Measurements from ENCODE around the gene SUGP1. TPM values are rescaled to one million over a fixed set of nuclear protein-coding genes. Genes with fewer than 3 reads are reported as not detected.

Gene SUGP1
- total RNA-seq, 1 experiment from 2014 or later: 81.3 TPM

DNA sequence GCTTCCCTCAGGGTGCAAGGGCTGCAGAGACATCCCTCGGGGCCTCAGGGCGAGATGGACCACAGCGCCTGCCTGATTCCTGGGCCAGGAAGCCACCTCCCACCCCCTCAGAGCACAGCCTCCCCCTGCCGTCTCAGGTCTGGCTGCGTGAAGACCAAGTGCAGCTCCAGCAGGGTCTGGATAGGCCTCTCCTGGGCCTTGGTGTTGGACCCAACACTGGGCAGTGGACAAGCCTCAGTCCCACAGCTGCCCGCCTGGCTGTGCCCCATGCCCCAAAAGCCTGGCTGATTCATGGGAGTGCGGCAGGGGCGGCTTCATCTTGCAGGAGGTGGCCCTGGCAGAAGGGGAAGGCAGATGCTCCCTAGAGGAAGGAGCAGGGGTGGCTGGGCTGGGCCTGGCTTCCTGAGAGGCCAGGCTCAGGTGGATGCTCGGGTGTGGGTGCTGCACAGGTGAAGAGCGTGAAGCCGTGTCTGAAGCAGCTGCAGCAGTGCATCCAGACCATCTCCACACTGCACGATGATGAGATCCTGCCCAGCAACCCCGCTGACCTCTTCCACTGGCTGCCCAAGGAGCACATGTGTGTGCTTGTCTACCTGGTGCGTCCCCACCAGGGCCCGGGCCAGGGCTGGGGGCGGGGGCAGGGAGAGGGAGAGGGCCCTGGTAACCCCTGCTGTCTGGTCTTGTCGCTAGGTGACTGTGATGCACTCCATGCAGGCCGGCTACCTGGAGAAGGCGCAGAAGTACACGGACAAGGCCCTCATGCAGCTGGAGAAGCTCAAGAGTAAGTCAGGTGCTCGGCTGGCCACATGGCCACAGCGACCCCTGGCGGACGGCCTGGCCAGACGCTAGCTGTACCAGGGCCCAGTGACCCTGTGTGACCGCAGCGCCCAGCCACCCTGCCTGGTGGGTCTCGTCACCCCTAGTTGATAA lies 22.0 kb upstream of the SUGP1 start (continued):
- no peak for TF ChIP-seq ZNF281 (CRISPR knock-in tag; IDR thresholded peaks at IDR 0.05)
- no peak for TF ChIP-seq NFYB (CRISPR knock-in tag; conservative IDR thresholded peaks at IDR 0.05; ENCODE audit: low read depth)
- no peak for TF ChIP-seq JAZF1 (CRISPR knock-in tag; IDR thresholded peaks at IDR 0.05)
- no peak for TF ChIP-seq ARID4B (CRISPR knock-in tag; IDR thresholded peaks at IDR 0.05; ENCODE audit: borderline replicate concordance)
- TF ChIP-seq, protein P1, sequence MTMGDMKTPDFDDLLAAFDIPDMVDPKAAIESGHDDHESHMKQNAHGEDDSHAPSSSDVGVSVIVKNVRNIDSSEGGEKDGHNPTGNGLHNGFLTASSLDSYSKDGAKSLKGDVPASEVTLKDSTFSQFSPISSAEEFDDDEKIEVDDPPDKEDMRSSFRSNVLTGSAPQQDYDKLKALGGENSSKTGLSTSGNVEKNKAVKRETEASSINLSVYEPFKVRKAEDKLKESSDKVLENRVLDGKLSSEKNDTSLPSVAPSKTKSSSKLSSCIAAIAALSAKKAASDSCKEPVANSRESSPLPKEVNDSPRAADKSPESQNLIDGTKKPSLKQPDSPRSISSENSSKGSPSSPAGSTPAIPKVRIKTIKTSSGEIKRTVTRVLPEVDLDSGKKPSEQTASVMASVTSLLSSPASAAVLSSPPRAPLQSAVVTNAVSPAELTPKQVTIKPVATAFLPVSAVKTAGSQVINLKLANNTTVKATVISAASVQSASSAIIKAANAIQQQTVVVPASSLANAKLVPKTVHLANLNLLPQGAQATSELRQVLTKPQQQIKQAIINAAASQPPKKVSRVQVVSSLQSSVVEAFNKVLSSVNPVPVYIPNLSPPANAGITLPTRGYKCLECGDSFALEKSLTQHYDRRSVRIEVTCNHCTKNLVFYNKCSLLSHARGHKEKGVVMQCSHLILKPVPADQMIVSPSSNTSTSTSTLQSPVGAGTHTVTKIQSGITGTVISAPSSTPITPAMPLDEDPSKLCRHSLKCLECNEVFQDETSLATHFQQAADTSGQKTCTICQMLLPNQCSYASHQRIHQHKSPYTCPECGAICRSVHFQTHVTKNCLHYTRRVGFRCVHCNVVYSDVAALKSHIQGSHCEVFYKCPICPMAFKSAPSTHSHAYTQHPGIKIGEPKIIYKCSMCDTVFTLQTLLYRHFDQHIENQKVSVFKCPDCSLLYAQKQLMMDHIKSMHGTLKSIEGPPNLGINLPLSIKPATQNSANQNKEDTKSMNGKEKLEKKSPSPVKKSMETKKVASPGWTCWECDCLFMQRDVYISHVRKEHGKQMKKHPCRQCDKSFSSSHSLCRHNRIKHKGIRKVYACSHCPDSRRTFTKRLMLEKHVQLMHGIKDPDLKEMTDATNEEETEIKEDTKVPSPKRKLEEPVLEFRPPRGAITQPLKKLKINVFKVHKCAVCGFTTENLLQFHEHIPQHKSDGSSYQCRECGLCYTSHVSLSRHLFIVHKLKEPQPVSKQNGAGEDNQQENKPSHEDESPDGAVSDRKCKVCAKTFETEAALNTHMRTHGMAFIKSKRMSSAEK (CRISPR knock-in tag; IDR thresholded peaks at IDR 0.05; ENCODE audit: borderline replicate concordance): no peak
- TF ChIP-seq ZNF317 (CRISPR knock-in tag; IDR thresholded peaks at IDR 0.05; ENCODE audit: borderline replicate concordance, low read depth): no peak

- Mint-ChIP-seq H3K27me3 (ENCODE audit: low read depth) (no peaks in the 10 kb centered on the region), H3K9me3 (no peaks in the 10 kb centered on the region), H3K36me3 (peaks cover 42% of the 10 kb centered on the region), H3K4me3 (no peak overlapping the region), H3K27ac (no peak overlapping the region), H3K4me1 (no peaks in the 10 kb centered on the region)
- CTCF ChIA-PET: interaction anchor here (0.6 kb wide), 1 partner anchor 20 kb away, joined by 3 read pairs; no protein-coding TSS in a partner anchor
- TF ChIP-seq, protein P2, sequence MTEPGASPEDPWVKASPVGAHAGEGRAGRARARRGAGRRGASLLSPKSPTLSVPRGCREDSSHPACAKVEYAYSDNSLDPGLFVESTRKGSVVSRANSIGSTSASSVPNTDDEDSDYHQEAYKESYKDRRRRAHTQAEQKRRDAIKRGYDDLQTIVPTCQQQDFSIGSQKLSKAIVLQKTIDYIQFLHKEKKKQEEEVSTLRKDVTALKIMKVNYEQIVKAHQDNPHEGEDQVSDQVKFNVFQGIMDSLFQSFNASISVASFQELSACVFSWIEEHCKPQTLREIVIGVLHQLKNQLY (CRISPR knock-in tag; IDR thresholded peaks at IDR 0.05): no peak
- TF ChIP-seq SMAD3 (CRISPR knock-in tag; IDR thresholded peaks at IDR 0.05; ENCODE audit: borderline replicate concordance): no peak
- TF ChIP-seq MXD4 (CRISPR knock-in tag; IDR thresholded peaks at IDR 0.05; ENCODE audit: borderline replicate concordance): no peak
- TF ChIP-seq IRF2 (CRISPR knock-in tag; IDR thresholded peaks at IDR 0.05; ENCODE audit: borderline replicate concordance, low read depth): no peak
- no peak for TF ChIP-seq USF1 (CRISPR knock-in tag; IDR thresholded peaks at IDR 0.05)
- no peak for TF ChIP-seq SP1 (CRISPR knock-in tag; conservative IDR thresholded peaks at IDR 0.05)
- no peak for TF ChIP-seq ESRRA (CRISPR knock-in tag; IDR thresholded peaks at IDR 0.05; ENCODE audit: borderline replicate concordance)
- TF ChIP-seq ZNF423 (CRISPR knock-in tag; IDR thresholded peaks at IDR 0.05): no peak
- no peak for TF ChIP-seq NFE2L1 (CRISPR knock-in tag; IDR thresholded peaks at IDR 0.05)
- ATAC-seq (no peak), DNase-seq (ENCODE audit: low spot score) (no peak)
- POLR2A ChIA-PET: interaction anchor here (0.7 kb wide), 1 partner anchor 200 kb away, joined by 3 read pairs; no protein-coding TSS in a partner anchor
These were observed 20.7 kb upstream of the SUGP1 start for GRCh38 chr19:19341026-19341425.
